ENCODE results near the gene SHC3.

DNA sequence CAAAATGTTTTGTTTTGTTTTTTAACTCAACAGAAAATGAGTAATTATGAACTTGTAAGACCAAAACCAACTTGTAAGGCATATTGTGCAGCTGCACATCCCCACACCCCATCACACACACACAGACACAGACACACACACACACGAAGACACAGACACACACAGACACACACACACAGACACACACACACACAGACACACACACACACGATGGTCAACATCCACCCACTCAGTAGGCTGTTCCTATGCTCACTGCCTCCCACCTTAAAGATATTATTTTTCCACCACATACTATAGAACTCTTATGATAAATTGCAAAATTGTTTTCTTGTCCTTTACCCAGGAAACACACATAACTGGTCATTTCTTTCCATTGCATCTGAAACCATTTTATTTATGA lies 6.2 kb downstream of the SHC3 start:
- TF ChIP-seq, protein P1, sequence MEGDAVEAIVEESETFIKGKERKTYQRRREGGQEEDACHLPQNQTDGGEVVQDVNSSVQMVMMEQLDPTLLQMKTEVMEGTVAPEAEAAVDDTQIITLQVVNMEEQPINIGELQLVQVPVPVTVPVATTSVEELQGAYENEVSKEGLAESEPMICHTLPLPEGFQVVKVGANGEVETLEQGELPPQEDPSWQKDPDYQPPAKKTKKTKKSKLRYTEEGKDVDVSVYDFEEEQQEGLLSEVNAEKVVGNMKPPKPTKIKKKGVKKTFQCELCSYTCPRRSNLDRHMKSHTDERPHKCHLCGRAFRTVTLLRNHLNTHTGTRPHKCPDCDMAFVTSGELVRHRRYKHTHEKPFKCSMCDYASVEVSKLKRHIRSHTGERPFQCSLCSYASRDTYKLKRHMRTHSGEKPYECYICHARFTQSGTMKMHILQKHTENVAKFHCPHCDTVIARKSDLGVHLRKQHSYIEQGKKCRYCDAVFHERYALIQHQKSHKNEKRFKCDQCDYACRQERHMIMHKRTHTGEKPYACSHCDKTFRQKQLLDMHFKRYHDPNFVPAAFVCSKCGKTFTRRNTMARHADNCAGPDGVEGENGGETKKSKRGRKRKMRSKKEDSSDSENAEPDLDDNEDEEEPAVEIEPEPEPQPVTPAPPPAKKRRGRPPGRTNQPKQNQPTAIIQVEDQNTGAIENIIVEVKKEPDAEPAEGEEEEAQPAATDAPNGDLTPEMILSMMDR (IDR thresholded peaks at IDR 0.05) = no peak
- TF ChIP-seq POLR2A (IDR thresholded peaks at IDR 0.05) = no peak
